ENCODE data around the gene RBP5.

The RBP5 gene

GRCh38 chr12:7101694-7102131 lies 27.0 kb downstream of the RBP5 start:
- TF ChIP-seq, protein P1, sequence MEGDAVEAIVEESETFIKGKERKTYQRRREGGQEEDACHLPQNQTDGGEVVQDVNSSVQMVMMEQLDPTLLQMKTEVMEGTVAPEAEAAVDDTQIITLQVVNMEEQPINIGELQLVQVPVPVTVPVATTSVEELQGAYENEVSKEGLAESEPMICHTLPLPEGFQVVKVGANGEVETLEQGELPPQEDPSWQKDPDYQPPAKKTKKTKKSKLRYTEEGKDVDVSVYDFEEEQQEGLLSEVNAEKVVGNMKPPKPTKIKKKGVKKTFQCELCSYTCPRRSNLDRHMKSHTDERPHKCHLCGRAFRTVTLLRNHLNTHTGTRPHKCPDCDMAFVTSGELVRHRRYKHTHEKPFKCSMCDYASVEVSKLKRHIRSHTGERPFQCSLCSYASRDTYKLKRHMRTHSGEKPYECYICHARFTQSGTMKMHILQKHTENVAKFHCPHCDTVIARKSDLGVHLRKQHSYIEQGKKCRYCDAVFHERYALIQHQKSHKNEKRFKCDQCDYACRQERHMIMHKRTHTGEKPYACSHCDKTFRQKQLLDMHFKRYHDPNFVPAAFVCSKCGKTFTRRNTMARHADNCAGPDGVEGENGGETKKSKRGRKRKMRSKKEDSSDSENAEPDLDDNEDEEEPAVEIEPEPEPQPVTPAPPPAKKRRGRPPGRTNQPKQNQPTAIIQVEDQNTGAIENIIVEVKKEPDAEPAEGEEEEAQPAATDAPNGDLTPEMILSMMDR (IDR thresholded peaks at IDR 0.05; ENCODE audit: low read depth, low read length, missing control alignments): no peak
- no peak overlapping the region for H3K27ac ChIP-seq

GRCh38 chr12:7101047-7101693 lies 27.5 kb downstream of the RBP5 start:
- Histone ChIP-seq H3K36me3 (replicated peaks) (no peaks in the 10 kb centered on the region), H3K4me3 (ENCODE audit: low read depth, low read length) (no peak overlapping the region), H3K27me3 (replicated peaks) (no peaks in the 10 kb centered on the region), H3K27ac (no peak overlapping the region)
- TF ChIP-seq, protein P1 (IDR thresholded peaks at IDR 0.05; ENCODE audit: low read depth, low read length, missing control alignments): no peak
- DNase-seq: peak; percentile 18
- in situ Hi-C loops (cut with HindIII; ENCODE audit: low pct_ligation_motif_present, low sequenced_read_pairs): no loop called here

More at GRCh38 chr12:7101694-7102131, 27.0 kb downstream of the RBP5 start:
- in situ Hi-C loops (cut with HindIII; ENCODE audit: low pct_ligation_motif_present, low sequenced_read_pairs): no loop called here
- Histone ChIP-seq H3K36me3 (replicated peaks) (no peaks in the 10 kb centered on the region), H3K4me3 (ENCODE audit: low read depth, low read length) (no peak overlapping the region), H3K27me3 (replicated peaks) (no peaks in the 10 kb centered on the region)
- no peak for DNase-seq

DNA sequence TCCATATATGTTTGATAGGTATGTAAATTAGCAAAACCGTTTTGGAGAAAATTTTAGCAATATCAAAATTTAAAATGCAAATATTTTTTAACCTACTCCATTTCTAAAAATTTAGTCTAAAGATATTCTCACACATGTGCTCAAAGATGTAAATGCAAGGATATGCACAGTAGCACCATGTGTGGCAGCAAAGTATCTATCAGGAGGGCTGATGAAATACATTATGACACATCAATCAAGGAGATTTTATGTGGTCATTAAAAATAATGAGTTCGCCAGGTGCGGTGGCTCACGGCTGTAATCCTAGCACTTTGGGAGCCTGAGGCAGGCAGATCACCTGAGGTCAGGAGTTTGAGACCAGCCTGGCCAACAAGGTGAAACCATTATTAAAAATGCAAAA lies 28.4 kb downstream of the RBP5 start:
- Histone ChIP-seq H3K36me3 (replicated peaks) (no peaks in the 10 kb centered on the region), H3K27ac (no peak overlapping the region)

DNA sequence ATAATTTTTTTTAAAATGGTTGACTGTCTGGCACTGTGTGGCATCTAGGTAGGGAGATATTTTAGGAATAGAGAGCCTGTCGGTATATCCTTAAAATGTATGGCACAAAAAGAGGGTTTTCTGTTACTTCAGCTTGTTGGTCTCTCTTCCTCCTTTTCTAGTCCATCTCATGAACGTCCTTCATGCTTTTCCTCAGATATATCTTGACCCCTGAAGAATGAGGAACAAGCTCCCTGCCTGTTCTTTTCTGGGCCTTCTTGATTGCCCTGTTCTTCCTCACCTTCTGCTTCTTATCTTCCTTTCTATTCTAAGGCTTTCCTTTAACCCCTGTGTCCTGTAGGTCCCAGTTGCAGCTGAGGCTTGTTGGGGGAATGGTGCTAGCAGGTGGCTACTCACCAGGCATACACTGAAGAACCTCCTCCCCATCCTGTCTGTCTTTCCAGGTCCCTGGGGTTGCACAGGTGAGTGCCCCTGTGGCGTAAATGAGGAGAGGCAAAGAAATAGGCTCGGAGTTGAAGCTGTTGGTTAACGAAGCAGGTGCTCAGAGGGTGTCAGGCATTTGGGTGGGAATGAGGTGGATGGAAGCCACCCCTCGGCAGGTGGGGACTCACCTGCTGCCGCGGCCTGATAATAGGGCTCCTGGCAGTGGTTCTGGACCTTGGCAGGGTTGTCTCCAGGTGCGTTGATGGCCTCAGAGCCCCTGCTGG lies 29.2 kb downstream of the RBP5 start:
- in situ Hi-C loops (cut with HindIII; ENCODE audit: low pct_ligation_motif_present, low sequenced_read_pairs): no loop called here
- Histone ChIP-seq H3K27me3 (replicated peaks) (no peaks in the 10 kb centered on the region), H3K27ac (no peak overlapping the region), H3K4me3 (ENCODE audit: low read depth, low read length) (no peak overlapping the region), H3K36me3 (replicated peaks) (no peaks in the 10 kb centered on the region)
- DNase-seq: no peak
- TF ChIP-seq, protein P1 (IDR thresholded peaks at IDR 0.05; ENCODE audit: low read depth, low read length, missing control alignments): no peak

More for the DNA sequence above, 28.4 kb downstream of the RBP5 start:
- no peak for DNase-seq
- H3K27me3 ChIP-seq (replicated peaks): no peaks in the 10 kb centered on the region
- TF ChIP-seq, protein P1 (IDR thresholded peaks at IDR 0.05; ENCODE audit: low read depth, low read length, missing control alignments): no peak
- in situ Hi-C loops (cut with HindIII; ENCODE audit: low pct_ligation_motif_present, low sequenced_read_pairs): no loop called here
- no peak overlapping the region for H3K4me3 ChIP-seq (ENCODE audit: low read depth, low read length)

- TF ChIP-seq, protein P1 (IDR thresholded peaks at IDR 0.05; ENCODE audit: low read depth, low read length, missing control alignments): no peak
- Histone ChIP-seq H3K4me3 (ENCODE audit: low read depth, low read length) (no peak overlapping the region), H3K27ac (no peak overlapping the region), H3K36me3 (replicated peaks) (no peaks in the 10 kb centered on the region), H3K27me3 (replicated peaks) (no peaks in the 10 kb centered on the region)
- DNase-seq: no peak
- in situ Hi-C loops (cut with HindIII; ENCODE audit: low pct_ligation_motif_present, low sequenced_read_pairs): no loop called here
These were observed 31.7 kb downstream of the RBP5 start for GRCh38 chr12:7096979-7097378.
